ENCODE results near the gene EPM2A.

EPM2A gene

GRCh38 chr6:145603424-145603833 is 131.9 kb downstream of the EPM2A start:
- no peak for DNase-seq (ENCODE audit: low spot score)

GRCh38 chr6:145602726-145603326 is 132.5 kb downstream of the EPM2A start:
- no peak for DNase-seq (ENCODE audit: low spot score)

GRCh38 chr6:145601397-145601796 is 133.9 kb downstream of the EPM2A start:
- DNase-seq (ENCODE audit: low spot score) = no peak

GRCh38 chr6:145600299-145600698 is 135.0 kb downstream of the EPM2A start:
- no peak for DNase-seq (ENCODE audit: low spot score)

GRCh38 chr6:145588981-145589380 is 146.3 kb downstream of the EPM2A start:
- DNase-seq (ENCODE audit: low spot score) = no peak

- no peak for DNase-seq (ENCODE audit: low spot score)
Observed at GRCh38 chr6:145587334-145587733, 148.0 kb downstream of the EPM2A start.

GRCh38 chr6:145583753-145584152 is 151.6 kb downstream of the EPM2A start:
- DNase-seq (ENCODE audit: low spot score) = no peak

All from AG08396 (cell line).